IMR-90 (cell line): ENCODE results near the gene NTM. TPM values are rescaled to one million over a fixed set of nuclear protein-coding genes. Genes with fewer than 3 reads are reported as not detected.

ENCODE experiments used
- ATAC-seq: fragments of 200-7000 bp; cut with Tn5 transposase; 2 replicates; pipeline ENCODE4 v1.9.1; 2020; ENCODE audit warnings: low read depth, mild to moderate bottlenecking, moderate library complexity
- BruUV-seq: library from RNA; stranded (reverse); fragments of 400-500 nt; replicated peaks from 2 replicates; lab custom pipeline; 2021; lab: Mats Ljungman, UMichigan
- CTCF ChIA-PET: fragments of 300-600 bp; formaldehyde crosslinking; extraction: SDS; loops from one replicate; lab custom pipeline; 2021; ENCODE audit warnings: antibody characterized with exemption; lab: Yijun Ruan, JAX
- POLR2A ChIA-PET: fragments of 300-600 bp; sonication (Branson Sonifier 250); formaldehyde crosslinking; loops from one replicate; lab custom pipeline; 2022; ENCODE audit warnings: antibody characterized with exemption; ENCODE audit not compliant: unreplicated experiment; lab: Charles Lee
- DNase-seq: peaks from one replicate; pipeline ENCODE4 v3.0.0; 2013
- H2AFZ ChIP-seq: replicated peaks from 2 replicates; pipeline ENCODE3; 2013; ENCODE audit warnings: low read length, mild to moderate bottlenecking; ENCODE audit not compliant: poor library complexity
- H2AK5ac ChIP-seq: 2 replicates; pipeline ENCODE4 v1.6.1; 2013; ENCODE audit warnings: low read depth, low read length, inconsistent platforms
- H2AK9ac ChIP-seq: replicated peaks from 2 replicates; pipeline ENCODE3; 2013; ENCODE audit warnings: mild to moderate bottlenecking, low read depth, low read length, moderate library complexity; ENCODE audit not compliant: poor library complexity
- H2BK120ac ChIP-seq: 2 replicates; pipeline ENCODE4 v1.6.1; 2013; ENCODE audit warnings: low read depth, low read length, inconsistent platforms
- H2BK15ac ChIP-seq: 3 replicates; pipeline ENCODE4 v1.6.1; 2013; ENCODE audit warnings: low read depth, low read length, inconsistent platforms
- H2BK20ac ChIP-seq: 2 replicates; pipeline ENCODE4 v1.6.1; 2013; ENCODE audit warnings: low read depth, mild to moderate bottlenecking, inconsistent platforms, low read length, moderate library complexity
- H2BK5ac ChIP-seq: 2 replicates; pipeline ENCODE4 v1.6.1; 2013; ENCODE audit warnings: mild to moderate bottlenecking, low read depth, low read length, inconsistent platforms; ENCODE audit not compliant: poor library complexity, severe bottlenecking
- H3K14ac ChIP-seq: replicated peaks from 2 replicates; pipeline ENCODE4 v1.6.1; 2013; ENCODE audit warnings: low read depth, low read length, inconsistent platforms
- H3K18ac ChIP-seq: 2 replicates; pipeline ENCODE4 v1.6.1; 2013; ENCODE audit warnings: low read depth, low read length, control low read depth
- H3K23ac ChIP-seq: 2 replicates; pipeline ENCODE4 v1.6.1; 2013; ENCODE audit warnings: low read depth, low read length, inconsistent platforms
- H3K27ac ChIP-seq: 2 replicates; pipeline ENCODE4 v1.5.1; 2013; ENCODE audit warnings: mild to moderate bottlenecking, control low read depth, low read length; ENCODE audit not compliant: insufficient read depth
- H3K27me3 ChIP-seq: 2 replicates; pipeline ENCODE4 v1.6.1; 2013; ENCODE audit warnings: low read length; ENCODE audit not compliant: control insufficient read depth, insufficient read depth
- H3K36me3 ChIP-seq: 2 replicates; pipeline ENCODE4 v1.6.1; 2013; ENCODE audit warnings: low read length, mixed read lengths; ENCODE audit not compliant: control insufficient read depth, insufficient read depth
- H3K4ac ChIP-seq: 2 replicates; pipeline ENCODE4 v1.6.1; 2013; ENCODE audit warnings: low read depth, low read length, inconsistent platforms
- H3K4me1 ChIP-seq: 2 replicates; pipeline ENCODE4 v1.6.1; 2013; ENCODE audit warnings: low read length, mixed read lengths; ENCODE audit not compliant: control insufficient read depth, insufficient read depth
- H3K4me2 ChIP-seq: 2 replicates; pipeline ENCODE4 v1.6.1; 2013; ENCODE audit warnings: low read depth, mild to moderate bottlenecking, control low read depth, low read length, moderate library complexity
- H3K4me3 ChIP-seq: 2 replicates; pipeline ENCODE4 v1.5.1; 2013; ENCODE audit warnings: low read depth, mild to moderate bottlenecking, control low read depth, low read length, moderate library complexity; ENCODE audit not compliant: insufficient read depth
- H3K56ac ChIP-seq: 2 replicates; pipeline ENCODE4 v1.6.1; 2013; ENCODE audit warnings: low read length, inconsistent platforms; ENCODE audit not compliant: insufficient read depth; ENCODE audit errors: extremely low read depth
- H3K79me1 ChIP-seq, 2 experiments: 2 replicates each; pipeline ENCODE4 v1.6.1; 2013; ENCODE audit warnings: low read length in 2 of 2, inconsistent platforms in 1 of 2, low read depth in 1 of 2
- H3K9ac ChIP-seq: 2 replicates; pipeline ENCODE4 v1.6.1; 2013; ENCODE audit warnings: low read depth, low read length, control low read depth
- H3K9me1 ChIP-seq: 2 replicates; pipeline ENCODE4 v1.6.1; 2013; ENCODE audit warnings: low read length, inconsistent platforms; ENCODE audit not compliant: insufficient read depth
- H3K9me3 ChIP-seq: 2 replicates; pipeline ENCODE4 v1.6.1; 2013; ENCODE audit warnings: low read length; ENCODE audit not compliant: control insufficient read depth, insufficient read depth
- H4K20me1 ChIP-seq: 2 replicates; pipeline ENCODE4 v1.6.1; 2013; ENCODE audit warnings: low read length, inconsistent platforms; ENCODE audit not compliant: insufficient read depth
- H4K5ac ChIP-seq: 2 replicates; pipeline ENCODE4 v1.6.1; 2013; ENCODE audit warnings: mild to moderate bottlenecking, low read depth, low read length, control low read depth
- H4K8ac ChIP-seq, 2 experiments: 2 replicates each; pipeline ENCODE4 v1.6.1; 2013; ENCODE audit warnings: low read depth in 2 of 2, low read length in 2 of 2, control low read depth in 1 of 2, inconsistent platforms in 1 of 2
- H4K91ac ChIP-seq: 2 replicates; pipeline ENCODE4 v1.6.1; 2013; ENCODE audit warnings: low read depth, low read length, inconsistent platforms; ENCODE audit not compliant: insufficient read depth
- BHLHE40 ChIP-seq: fragments of 150-350 bp; IDR thresholded peaks from 2 replicates; pipeline ENCODE4 v1.6.1; 2016; ENCODE audit warnings: mild to moderate bottlenecking, low read depth, low read length
- CEBPB ChIP-seq: IDR thresholded peaks from 2 replicates; pipeline ENCODE4 v1.6.1; 2012; ENCODE audit warnings: low read depth, low read length, improper control_type of control experiment
- CHD1 ChIP-seq: IDR thresholded peaks from 2 replicates; pipeline ENCODE4 v1.6.1; 2012; ENCODE audit warnings: low read depth, low read length, improper control_type of control experiment
- ELK1 ChIP-seq: fragments of 150-350 bp; IDR thresholded peaks from 2 replicates; pipeline ENCODE4 v1.6.1; 2016; ENCODE audit warnings: low read depth, mild to moderate bottlenecking, low read length, moderate library complexity, borderline replicate concordance
- FOS ChIP-seq: fragments of 150-350 bp; IDR thresholded peaks from 2 replicates; pipeline ENCODE4 v1.6.1; 2016; ENCODE audit warnings: low read depth, low read length
- MAFK ChIP-seq: IDR thresholded peaks from 2 replicates; pipeline ENCODE4 v1.6.1; 2012; ENCODE audit warnings: low read depth, low read length, improper control_type of control experiment
- MAZ ChIP-seq: IDR thresholded peaks from 2 replicates; pipeline ENCODE4 v1.6.1; 2012; ENCODE audit warnings: low read depth, mild to moderate bottlenecking, low read length, improper control_type of control experiment, moderate library complexity, borderline replicate concordance
- MXI1 ChIP-seq: IDR thresholded peaks from 2 replicates; pipeline ENCODE4 v1.6.1; 2012; ENCODE audit warnings: low read depth, mild to moderate bottlenecking, low read length, moderate library complexity, borderline replicate concordance
- NFE2L2 ChIP-seq: fragments of 150-350 bp; IDR thresholded peaks from 2 replicates; pipeline ENCODE4 v1.6.1; 2016; ENCODE audit warnings: low read depth, mild to moderate bottlenecking, low read length
- POLR2A ChIP-seq: IDR thresholded peaks from 2 replicates; pipeline ENCODE4 v1.6.1; 2012; ENCODE audit warnings: mild to moderate bottlenecking, low read depth, low read length
- RAD21 ChIP-seq: IDR thresholded peaks from 2 replicates; pipeline ENCODE4 v1.6.1; 2012; ENCODE audit warnings: low read length, improper control_type of control experiment
- RCOR1 ChIP-seq: IDR thresholded peaks from 2 replicates; pipeline ENCODE4 v1.6.1; 2012; ENCODE audit warnings: mild to moderate bottlenecking, low read length, improper control_type of control experiment; ENCODE audit not compliant: insufficient replicate concordance
- RFX5 ChIP-seq: IDR thresholded peaks from 2 replicates; pipeline ENCODE4 v1.8.0; 2012; ENCODE audit warnings: low read depth, mild to moderate bottlenecking, low read length, moderate library complexity
- SMC3 ChIP-seq: fragments of 150-350 bp; IDR thresholded peaks from 2 replicates; pipeline ENCODE4 v1.6.1; 2016; ENCODE audit warnings: low read depth, mild to moderate bottlenecking, antibody characterized with exemption, low read length, moderate library complexity
- WGBS, 2 experiments: methylation state at CpG; one replicate each; pipeline versions ENCODE4 v1.1.5 to v1.1.7; 2013; ENCODE audit warnings: missing lambda C conversion rate in 2 of 2; ENCODE audit not compliant: insufficient read length in 1 of 2; ENCODE audit errors: extremely low coverage in 2 of 2; 5-methylcytosine and 5-hydroxymethylcytosine counted together
- dilution Hi-C: fragments of 300-500 bp; cut with HindIII; formaldehyde crosslinking; loops from one replicate; pipeline ENCODE4 v1.14.3; 2018; ENCODE audit warnings: low sequenced_read_pairs; ENCODE audit not compliant: unreplicated experiment
- in situ Hi-C: fragments of 300-500 bp; cut with MboI; formaldehyde crosslinking; loops from 3 replicates; pipeline ENCODE4 v1.14.3; 2019; ENCODE audit warnings: low sequenced_read_pairs, inconsistent platforms, mixed read lengths
- intact Hi-C: fragments of 100-400 bp; cut with micrococcal nuclease; formaldehyde crosslinking; loops from 2 replicates; pipeline ENCODE4 v1.10.0; 2022
- polyA plus RNA-seq, 3 experiments: library from polyadenylated mRNA; depleted of rRNA; stranded (reverse); fragments of >200 nt; gene quantifications; 2 replicates each; pipeline ENCODE4 v1.2.3, GENCODE V29; 2012; ENCODE audit warnings: low replicate concordance in 1 of 3
- total RNA-seq: library from RNA; depleted of rRNA; stranded (reverse); fragments of >200 nt; gene quantifications from 2 replicates; pipeline ENCODE4 v1.2.3, GENCODE V29; 2012
- TF ChIP-seq, protein P1 (sequence below): conservative IDR thresholded peaks from 2 replicates; pipeline ENCODE4 v1.5.1; 2012; ENCODE audit warnings: mild to moderate bottlenecking, low read depth, low read length, improper control_type of control experiment
- TF ChIP-seq, protein P2 (sequence below): fragments of 150-350 bp; IDR thresholded peaks from 2 replicates; pipeline ENCODE4 v1.6.1; 2017; ENCODE audit warnings: mild to moderate bottlenecking, antibody characterized with exemption, low read length, low read depth

Gene NTM
- total and polyA plus RNA-seq, 2 of the 4 experiments (the other 2 are of a cell fraction) = 19.5 to 25.5 TPM

DNA sequence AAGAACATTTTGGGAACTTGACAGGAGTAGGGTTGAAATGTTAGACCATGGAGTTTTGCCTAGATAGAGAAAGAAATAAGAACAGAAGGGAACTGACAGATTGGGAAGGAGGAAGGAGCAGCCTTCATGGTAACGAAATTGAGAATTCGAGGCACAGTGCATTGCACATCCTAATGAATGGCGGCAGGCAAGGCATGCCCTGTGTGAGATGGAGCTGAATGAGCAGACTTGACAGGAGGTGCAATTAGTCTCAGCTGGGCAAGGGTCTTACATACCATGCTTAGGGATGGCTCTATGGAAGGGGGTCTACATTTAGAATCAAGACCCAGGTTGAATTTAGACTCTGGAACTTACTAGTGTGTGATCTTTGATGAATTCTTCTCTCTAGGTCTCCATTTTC, 25.0 kb upstream of the NTM start:
- no CpG with 5 or more reads among the region's 3 CpGs for whole genome bisulfite sequencing, 2 experiments
- Histone ChIP-seq H3K9me3 (no peaks in the 10 kb centered on the region), H3K4me3 (no peak overlapping the region), H2AK9ac (no peak overlapping the region), H3K56ac (no peak overlapping the region), H3K4me2 (no peak overlapping the region), H4K5ac (no peak overlapping the region), H3K4ac (no peak overlapping the region), H3K36me3 (no peaks in the 10 kb centered on the region), H2BK20ac (no peak overlapping the region), H3K79me1 (no peaks in the 10 kb centered on the region), H2AK5ac (no peak overlapping the region), H2AFZ (no peak overlapping the region), H3K27me3 (no peaks in the 10 kb centered on the region), H2BK5ac (no peak overlapping the region), H3K14ac (no peak overlapping the region), H3K4me1 (no peaks in the 10 kb centered on the region), H3K9ac (no peak overlapping the region), H3K9me1 (no peaks in the 10 kb centered on the region), H2BK120ac (no peak overlapping the region), H3K23ac (no peak overlapping the region), H2BK15ac (no peak overlapping the region), H3K27ac (no peak overlapping the region), H4K91ac (no peak overlapping the region), H4K8ac (no peak overlapping the region), H3K18ac (no peak overlapping the region), H4K20me1 (no peaks in the 10 kb centered on the region)
- TF ChIP-seq BHLHE40 (no peak), FOS (no peak), POLR2A (no peak), MAFK (no peak), SMC3 (no peak), CHD1 (no peak), RAD21 (no peak), RFX5 (no peak), MXI1 (no peak), CEBPB (no peak), MAZ (no peak), ELK1 (no peak), RCOR1 (no peak), NFE2L2 (no peak)
- TF ChIP-seq, protein P1, sequence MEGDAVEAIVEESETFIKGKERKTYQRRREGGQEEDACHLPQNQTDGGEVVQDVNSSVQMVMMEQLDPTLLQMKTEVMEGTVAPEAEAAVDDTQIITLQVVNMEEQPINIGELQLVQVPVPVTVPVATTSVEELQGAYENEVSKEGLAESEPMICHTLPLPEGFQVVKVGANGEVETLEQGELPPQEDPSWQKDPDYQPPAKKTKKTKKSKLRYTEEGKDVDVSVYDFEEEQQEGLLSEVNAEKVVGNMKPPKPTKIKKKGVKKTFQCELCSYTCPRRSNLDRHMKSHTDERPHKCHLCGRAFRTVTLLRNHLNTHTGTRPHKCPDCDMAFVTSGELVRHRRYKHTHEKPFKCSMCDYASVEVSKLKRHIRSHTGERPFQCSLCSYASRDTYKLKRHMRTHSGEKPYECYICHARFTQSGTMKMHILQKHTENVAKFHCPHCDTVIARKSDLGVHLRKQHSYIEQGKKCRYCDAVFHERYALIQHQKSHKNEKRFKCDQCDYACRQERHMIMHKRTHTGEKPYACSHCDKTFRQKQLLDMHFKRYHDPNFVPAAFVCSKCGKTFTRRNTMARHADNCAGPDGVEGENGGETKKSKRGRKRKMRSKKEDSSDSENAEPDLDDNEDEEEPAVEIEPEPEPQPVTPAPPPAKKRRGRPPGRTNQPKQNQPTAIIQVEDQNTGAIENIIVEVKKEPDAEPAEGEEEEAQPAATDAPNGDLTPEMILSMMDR = no peak
- TF ChIP-seq, protein P2, sequence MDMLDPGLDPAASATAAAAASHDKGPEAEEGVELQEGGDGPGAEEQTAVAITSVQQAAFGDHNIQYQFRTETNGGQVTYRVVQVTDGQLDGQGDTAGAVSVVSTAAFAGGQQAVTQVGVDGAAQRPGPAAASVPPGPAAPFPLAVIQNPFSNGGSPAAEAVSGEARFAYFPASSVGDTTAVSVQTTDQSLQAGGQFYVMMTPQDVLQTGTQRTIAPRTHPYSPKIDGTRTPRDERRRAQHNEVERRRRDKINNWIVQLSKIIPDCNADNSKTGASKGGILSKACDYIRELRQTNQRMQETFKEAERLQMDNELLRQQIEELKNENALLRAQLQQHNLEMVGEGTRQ = no peak
- dilution Hi-C loops (no loop called here), intact Hi-C loops (no loop called here), in situ Hi-C loops (no loop called here)
- no peak for ATAC-seq
- CTCF ChIA-PET = no interaction called here
- POLR2A ChIA-PET = no interaction called here
- DNase-seq = no peak
- BruUV-seq = no TSS peak
